Measurements from ENCODE around the gene KY. TPM values are rescaled to one million over a fixed set of nuclear protein-coding genes. Genes with fewer than 3 reads are reported as not detected.

Gene KY
- total RNA-seq, 1 experiment from 2014 or later: not detected

DNA sequence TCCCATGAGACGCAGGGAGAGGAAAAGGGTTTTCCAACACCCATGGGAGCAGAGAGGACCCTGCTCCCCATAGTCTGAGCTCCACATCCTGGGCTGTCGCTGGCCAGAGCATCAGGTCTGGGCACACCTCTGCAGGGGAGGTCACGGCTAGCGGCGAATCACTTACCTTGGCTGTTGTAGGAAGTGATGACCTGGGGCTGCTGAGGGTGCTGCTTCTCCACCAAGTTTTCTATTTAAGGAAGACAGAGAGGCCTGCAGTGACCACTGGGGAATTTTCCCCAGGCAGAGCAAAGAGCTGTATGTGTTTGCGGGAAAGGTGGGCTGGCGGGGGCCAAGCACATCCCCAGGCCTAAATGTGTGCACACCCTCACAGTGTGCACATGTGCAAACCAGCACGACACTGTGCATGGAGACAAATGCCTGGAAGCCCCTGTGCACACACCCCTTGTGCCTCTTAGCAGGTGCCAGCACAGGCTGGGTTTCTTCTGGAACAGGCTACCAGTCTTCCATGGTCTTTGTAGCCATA lies 7.6 kb downstream of the KY start:
- no peak for DNase-seq (ENCODE audit: low spot score)
- no TSS peak for BruUV-seq (replicated peaks)
- intact Hi-C loops (cut with micrococcal nuclease; ENCODE audit: unreplicated experiment): no loop called here
- CTCF ChIA-PET: no interaction called here
- TF ChIP-seq EZH2 (IDR thresholded peaks at IDR 0.05; ENCODE audit: borderline replicate concordance, low read depth, low read length, poor library complexity, severe bottlenecking): no peak
- TF ChIP-seq CTCF (conservative IDR thresholded peaks at IDR 0.05; ENCODE audit: low read depth, low read length): no peak
- Histone ChIP-seq H3K9me3 (ENCODE audit: low read depth, low read length, poor library complexity, severe bottlenecking) (no peaks in the 10 kb centered on the region), H3K27me3 (replicated peaks; ENCODE audit: insufficient read depth, low read depth, low read length, poor library complexity) (no peaks in the 10 kb centered on the region), H3K4me3 (ENCODE audit: low read depth, low read length, poor library complexity, severe bottlenecking) (no peak overlapping the region), H3K4me1 (ENCODE audit: insufficient read depth, low read length, poor library complexity, severe bottlenecking) (no peaks in the 10 kb centered on the region), H3K27ac (ENCODE audit: low read depth, low read length, poor library complexity, severe bottlenecking) (no peak overlapping the region), H3K36me3 (ENCODE audit: insufficient read depth, low read length, poor library complexity, severe bottlenecking) (no peaks in the 10 kb centered on the region)
- POLR2A ChIA-PET (ENCODE audit: low non-redundant PET): no interaction called here

GRCh38 chr3:134642445-134643149 lies 8.2 kb downstream of the KY start:
- no peak for DNase-seq (ENCODE audit: low spot score)
- no peaks in the 10 kb centered on the region for H3K36me3 ChIP-seq (ENCODE audit: insufficient read depth, low read length, poor library complexity, severe bottlenecking)
- CTCF ChIA-PET: no interaction called here

DNA sequence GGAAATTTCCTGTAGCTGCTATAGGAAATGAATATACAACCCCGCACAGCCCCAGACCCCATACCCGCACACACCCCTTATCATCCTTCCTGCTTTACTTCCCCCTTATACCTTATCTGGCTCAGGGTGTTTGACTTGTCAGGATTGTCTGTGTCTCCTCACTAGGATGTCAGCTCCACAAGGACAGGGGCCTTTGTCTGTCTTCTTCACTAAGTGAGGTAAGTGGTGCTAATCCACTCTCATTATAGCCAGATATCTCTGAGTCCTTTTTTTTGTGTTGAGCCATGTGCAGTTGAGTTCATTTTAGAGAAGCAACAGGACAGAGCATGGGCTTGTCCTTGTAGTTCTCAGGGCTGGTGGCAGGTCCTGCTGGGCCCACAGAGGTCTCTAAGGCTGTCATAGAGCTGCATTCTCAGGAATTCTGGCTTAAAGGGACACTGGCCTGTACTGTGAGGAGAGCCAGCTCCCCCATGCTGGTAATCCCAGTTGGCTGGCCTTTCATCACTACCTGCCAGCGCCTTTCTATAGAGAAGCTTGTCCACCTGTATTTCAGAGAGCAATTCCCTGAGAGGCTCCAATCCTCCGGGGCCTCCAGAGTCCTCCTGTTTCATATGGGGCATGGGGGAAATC lies 9.0 kb downstream of the KY start:
- H3K9me3 ChIP-seq (ENCODE audit: low read depth, low read length, poor library complexity, severe bottlenecking): no peaks in the 10 kb centered on the region
- no peak for DNase-seq (ENCODE audit: low spot score)
- intact Hi-C loops (cut with micrococcal nuclease; ENCODE audit: unreplicated experiment): loop anchor here (1.0 kb wide), 1 partner anchor 40 kb away; no protein-coding TSS in a partner anchor
- no TSS peak for BruUV-seq (replicated peaks)
- no peaks in the 10 kb centered on the region for H3K36me3 ChIP-seq (ENCODE audit: insufficient read depth, low read length, poor library complexity, severe bottlenecking)
- CTCF ChIA-PET: no interaction called here
- no peak overlapping the region for H3K4me3 ChIP-seq (ENCODE audit: low read depth, low read length, poor library complexity, severe bottlenecking)
- H3K27ac ChIP-seq (ENCODE audit: low read depth, low read length, poor library complexity, severe bottlenecking): no peak overlapping the region
- POLR2A ChIA-PET (ENCODE audit: low non-redundant PET): no interaction called here
- TF ChIP-seq EZH2 (IDR thresholded peaks at IDR 0.05; ENCODE audit: borderline replicate concordance, low read depth, low read length, poor library complexity, severe bottlenecking) (no peak), CTCF (conservative IDR thresholded peaks at IDR 0.05; ENCODE audit: low read depth, low read length) (no peak)
- H3K27me3 ChIP-seq (replicated peaks; ENCODE audit: insufficient read depth, low read depth, low read length, poor library complexity): peaks cover under 1% of the 10 kb centered on the region
- H3K4me1 ChIP-seq (ENCODE audit: insufficient read depth, low read length, poor library complexity, severe bottlenecking): no peaks in the 10 kb centered on the region

More at GRCh38 chr3:134642445-134643149, 8.2 kb downstream of the KY start:
- BruUV-seq (replicated peaks): no TSS peak
- Histone ChIP-seq H3K27ac (ENCODE audit: low read depth, low read length, poor library complexity, severe bottlenecking) (no peak overlapping the region), H3K4me1 (ENCODE audit: insufficient read depth, low read length, poor library complexity, severe bottlenecking) (no peaks in the 10 kb centered on the region), H3K9me3 (ENCODE audit: low read depth, low read length, poor library complexity, severe bottlenecking) (no peaks in the 10 kb centered on the region), H3K4me3 (ENCODE audit: low read depth, low read length, poor library complexity, severe bottlenecking) (no peak overlapping the region), H3K27me3 (replicated peaks; ENCODE audit: insufficient read depth, low read depth, low read length, poor library complexity) (no peaks in the 10 kb centered on the region)
- POLR2A ChIA-PET (ENCODE audit: low non-redundant PET): no interaction called here
- intact Hi-C loops (cut with micrococcal nuclease; ENCODE audit: unreplicated experiment): no loop called here
- TF ChIP-seq EZH2 (IDR thresholded peaks at IDR 0.05; ENCODE audit: borderline replicate concordance, low read depth, low read length, poor library complexity, severe bottlenecking) (no peak), CTCF (conservative IDR thresholded peaks at IDR 0.05; ENCODE audit: low read depth, low read length) (no peak)
